GM19467 (cell line): ENCODE measurements around the gene ZBTB11.
A peak's percentile ranks its signal among the peaks of the same experiment; 100 is the strongest.
"Not testable (repeated sequence)": the region's sequence is repeated elsewhere in the genome, so short reads cannot be mapped to it uniquely, and the experiment has no call there.

Experiments used
- ATAC-seq: cut with Tn5 transposase; IDR thresholded peaks from one replicate; pipeline ENCODE4 v1.9.1; 2021; ENCODE audit warnings: mild to moderate bottlenecking, moderate library complexity; ENCODE audit not compliant: unreplicated experiment

The ZBTB11 gene

DNA sequence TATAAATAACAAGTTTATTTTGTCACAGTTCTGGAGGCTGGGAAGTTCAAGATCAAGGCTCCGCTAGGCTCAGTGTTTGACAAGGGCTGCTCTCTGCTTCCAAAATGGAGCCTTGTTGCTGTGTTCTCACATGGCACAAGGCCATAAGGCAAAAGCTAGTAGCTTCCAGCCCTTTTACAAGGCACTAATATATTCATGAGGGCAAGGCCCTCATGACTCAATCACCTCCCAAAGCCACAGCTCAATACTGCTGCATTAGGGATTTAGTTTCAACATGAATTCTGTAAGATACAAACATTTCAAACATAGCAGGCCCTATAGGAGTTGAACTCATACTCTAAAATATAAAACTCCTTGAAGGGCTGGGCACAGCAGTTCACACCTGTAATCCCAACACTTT, 30.2 kb downstream of the ZBTB11 start:
- no peak for ATAC-seq

DNA sequence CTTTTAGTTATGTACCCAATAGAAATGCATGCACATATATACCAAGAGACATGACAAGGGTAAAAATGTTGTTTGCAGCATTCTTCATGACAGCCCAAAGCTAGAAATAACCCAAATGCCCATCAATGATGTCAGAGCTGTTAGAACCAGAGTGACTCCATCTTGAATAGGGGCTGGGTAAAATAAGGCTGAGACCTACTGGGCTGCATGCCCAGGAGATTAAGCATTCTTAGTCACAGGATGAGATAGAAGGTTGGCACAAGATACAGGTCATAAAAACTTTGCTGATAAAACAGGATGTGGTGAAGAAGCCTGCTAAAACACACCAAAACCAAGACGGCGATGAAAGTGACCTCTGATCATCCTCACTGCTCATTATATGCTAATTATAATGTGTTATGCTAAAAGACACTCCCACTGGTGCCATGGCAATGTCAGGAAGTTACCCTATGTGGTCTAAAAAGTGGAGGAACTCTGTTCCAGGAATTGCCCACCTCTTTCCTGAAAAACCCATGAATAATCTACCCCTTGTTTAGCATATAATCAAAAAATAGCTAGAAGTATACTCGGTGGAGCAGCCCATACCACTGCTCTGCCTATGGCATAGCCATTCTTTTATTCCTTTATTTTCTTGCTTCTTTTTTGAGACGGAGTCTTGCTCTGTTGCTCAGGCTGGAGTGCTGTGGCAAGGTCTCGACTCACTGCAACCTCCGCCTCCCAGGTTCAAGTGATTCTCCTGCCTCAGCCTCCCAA, 32.9 kb downstream of the ZBTB11 start:
- no peak for ATAC-seq

DNA sequence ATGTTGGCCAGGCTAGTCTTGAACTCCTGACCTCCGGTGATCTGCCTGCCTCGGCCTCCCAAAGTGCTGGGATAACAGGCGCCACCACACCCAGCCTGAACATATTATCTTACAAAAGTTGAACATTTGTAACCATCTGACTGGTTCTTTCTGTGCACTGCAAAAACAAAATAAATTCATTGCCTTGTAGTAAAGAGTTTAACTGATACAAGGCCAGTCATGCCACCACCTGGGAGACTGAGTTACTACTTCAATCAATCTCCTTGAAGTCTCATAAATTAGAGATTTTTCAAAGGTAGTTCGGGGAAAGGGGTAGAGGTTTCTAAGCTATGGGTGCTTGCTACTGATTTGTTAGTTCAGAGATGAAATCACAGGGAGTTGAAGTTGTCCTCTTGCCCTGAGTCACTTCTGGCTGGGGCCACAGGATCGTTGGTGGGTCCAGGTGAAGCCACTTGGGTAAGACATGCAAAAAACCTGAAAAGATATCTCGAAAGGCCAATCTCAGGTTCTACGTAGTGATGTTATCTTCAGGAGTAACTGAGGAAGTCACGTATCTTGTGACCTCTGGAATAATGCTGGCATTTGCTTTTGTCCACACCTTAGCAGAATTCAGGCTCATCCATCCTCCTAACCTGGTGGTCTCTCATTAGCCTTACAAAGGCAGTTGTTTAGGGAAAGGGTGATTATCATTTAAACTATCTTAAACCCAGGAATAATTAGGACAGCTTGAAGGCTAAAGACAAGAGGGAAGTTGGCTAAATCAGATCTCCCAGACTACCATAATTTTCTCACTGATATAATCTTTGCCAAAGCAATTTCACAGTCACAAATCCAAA, 33.7 kb downstream of the ZBTB11 start:
- no peak for ATAC-seq

DNA sequence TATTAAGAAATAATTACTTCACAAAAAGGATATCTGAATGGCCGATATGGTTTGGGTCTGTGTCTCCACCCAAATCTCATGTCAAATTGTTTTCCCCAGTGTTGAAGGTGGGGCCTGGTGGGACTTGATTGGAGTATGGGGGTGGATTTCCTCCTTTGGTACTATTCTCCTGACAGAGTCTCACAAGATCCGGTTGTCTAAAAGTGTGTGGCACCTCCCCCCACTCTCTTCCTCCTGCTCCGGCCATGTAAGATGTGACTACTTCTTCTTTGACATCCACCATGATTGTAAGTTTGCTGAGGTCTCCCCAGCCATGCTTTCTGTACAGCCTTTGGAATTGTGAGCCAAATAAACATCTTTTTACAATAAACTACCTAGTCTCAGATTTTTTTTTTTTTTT, 34.5 kb downstream of the ZBTB11 start:
- no peak for ATAC-seq

DNA sequence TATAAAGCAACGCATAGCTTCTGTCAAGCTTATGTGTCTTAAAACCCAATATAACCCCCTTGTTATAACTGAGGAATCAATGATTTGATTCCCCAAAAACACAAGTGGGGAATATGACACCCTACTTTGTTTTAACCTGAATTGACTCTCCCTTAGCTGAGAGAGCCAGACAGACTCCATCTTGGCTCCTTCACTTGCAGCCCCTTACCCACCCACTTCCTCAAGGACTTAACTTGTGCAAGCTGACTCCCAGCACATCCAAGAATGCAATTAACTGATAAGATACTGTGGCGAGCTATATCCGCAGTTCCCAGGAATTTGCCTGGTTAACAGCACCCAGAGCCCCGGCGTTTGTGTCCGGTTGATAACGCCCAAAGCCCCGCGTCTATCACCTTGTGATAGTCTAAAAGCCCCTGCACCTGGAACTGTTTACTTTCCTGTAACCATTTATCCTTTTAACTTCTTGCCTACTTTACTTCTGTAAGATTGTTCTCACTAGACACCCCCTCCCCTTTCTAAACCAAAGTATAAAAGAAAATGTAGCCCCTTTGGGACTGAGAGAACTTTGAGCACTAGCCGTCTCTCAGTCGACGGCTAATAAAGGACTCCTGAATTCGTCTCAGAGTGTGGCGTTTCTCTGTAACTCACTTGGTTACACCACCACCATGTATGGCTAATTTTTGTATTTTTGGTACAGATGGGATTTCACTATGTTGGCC, 35.4 kb downstream of the ZBTB11 start:
- not testable (repeated sequence) for ATAC-seq

DNA sequence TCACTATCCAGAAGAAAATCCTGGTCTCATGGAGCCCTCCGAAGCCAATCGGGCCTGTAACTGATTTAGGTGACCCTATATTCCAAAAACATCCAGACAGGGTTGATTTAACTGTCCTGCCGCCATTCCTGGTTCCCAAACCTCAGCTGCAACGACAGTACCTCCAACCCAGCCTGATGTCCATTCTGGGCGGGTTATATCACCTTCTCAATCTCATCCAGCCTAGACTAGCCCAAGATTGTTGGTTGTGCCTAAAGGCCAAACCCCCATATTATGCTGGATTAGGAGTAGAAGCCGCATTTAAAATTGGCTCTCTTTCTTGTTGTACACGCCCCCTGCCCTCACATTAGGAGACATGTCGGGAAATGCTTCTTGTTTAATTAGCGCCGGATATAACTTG, 36.7 kb downstream of the ZBTB11 start:
- ATAC-seq: no peak

DNA sequence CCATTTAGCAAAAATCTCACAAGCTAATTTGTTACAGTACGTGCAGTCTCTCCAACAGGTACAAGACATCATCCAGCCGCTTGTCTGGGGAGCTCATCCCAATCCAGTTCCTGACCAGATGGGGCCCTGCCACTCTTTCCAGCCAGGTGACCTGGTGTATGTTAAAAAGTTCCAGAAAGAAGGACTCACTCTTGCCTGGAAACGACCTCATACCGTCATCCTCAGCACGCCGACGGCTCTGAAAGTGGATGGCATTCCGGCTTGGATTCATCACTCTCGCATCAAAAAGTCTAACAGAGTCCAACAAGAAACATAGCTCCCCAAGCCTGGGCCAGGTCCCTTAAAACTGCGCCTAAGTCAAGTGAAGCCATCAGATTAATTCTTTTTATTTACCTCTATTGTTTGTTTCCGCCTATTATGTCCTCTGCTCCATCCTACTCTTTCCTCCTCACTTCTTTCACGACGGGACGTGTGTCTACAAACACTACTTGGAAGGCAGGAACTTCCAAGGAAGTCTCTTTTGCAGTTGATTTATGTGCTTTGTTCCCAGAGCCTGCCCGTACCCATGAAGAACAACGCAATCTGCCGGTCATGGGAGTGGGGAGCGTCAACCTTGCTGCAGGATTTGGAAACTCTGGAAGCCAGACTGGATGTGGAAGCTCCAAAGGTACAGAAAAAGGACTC, 37.5 kb downstream of the ZBTB11 start:
- ATAC-seq: no peak

GRCh38 chr3:101638261-101638745, 38.6 kb downstream of the ZBTB11 start:
- ATAC-seq: no peak

GRCh38 chr3:101637451-101637850, 39.5 kb downstream of the ZBTB11 start:
- ATAC-seq: no peak

GRCh38 chr3:101635954-101636798, 40.8 kb downstream of the ZBTB11 start:
- ATAC-seq: peak; percentile 71

DNA sequence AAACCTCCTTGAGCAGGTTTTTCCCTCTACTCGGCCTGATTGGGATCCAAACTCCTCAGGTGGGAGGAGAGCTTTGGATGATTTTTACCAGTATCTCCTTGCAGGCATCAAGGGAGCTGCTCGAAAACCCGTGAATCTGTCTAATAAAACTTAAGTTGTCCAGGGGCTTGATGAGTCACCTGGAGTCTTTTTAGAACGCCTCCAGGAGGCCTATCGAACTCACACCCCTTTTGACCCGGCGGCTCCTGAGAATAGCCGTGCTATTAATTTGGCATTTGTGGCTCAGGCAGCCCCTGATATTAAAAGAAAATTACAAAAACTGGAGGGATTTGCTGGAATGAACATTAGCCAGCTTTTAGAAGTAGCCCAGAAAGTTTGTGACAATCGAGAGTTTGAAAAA, 41.6 kb downstream of the ZBTB11 start:
- ATAC-seq: no peak

GRCh38 chr3:101634591-101635196, 42.2 kb downstream of the ZBTB11 start:
- ATAC-seq: no peak

- ATAC-seq: no peak
Observed at GRCh38 chr3:101633186-101633585, 43.7 kb downstream of the ZBTB11 start.

DNA sequence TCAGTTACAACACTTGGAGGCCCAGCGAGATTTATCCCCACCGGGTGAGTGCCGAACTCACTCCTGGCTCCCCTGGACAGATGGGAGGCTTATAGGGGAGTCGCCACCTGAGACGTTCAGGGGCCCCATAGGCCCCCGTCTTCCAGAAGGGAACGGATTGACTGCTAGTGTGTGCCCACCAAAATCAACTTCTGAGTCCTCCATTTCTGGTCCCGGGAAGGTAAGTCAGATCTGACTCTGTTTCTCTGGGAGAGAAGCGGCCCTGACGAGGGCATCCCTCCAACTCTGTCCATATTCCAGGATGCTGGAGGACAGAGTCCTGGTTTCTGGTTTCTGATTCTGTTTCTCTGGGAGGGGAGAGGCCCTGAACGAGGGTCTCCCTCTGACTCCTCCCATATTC, 44.3 kb downstream of the ZBTB11 start:
- no peak for ATAC-seq

DNA sequence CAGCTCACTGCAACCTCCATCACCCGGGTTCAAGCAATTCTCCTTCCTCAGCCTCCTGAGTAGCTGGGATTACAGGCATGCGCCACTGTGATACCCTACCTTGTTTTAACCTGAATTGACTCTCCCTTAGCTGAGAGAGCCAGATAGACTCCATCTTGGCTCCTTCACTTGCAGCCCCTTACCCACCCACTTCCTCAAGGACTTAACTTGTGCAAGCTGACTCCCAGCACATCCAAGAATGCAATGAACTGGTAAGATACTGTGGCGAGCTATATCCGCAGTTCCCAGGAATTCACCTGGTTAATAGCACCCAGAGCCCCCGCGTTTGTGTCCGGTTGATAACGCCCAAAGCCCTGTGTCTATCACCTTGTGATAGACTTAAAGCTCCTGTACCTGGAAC, 45.0 kb downstream of the ZBTB11 start:
- ATAC-seq: not testable (repeated sequence)

GRCh38 chr3:101631098-101631796, 45.7 kb downstream of the ZBTB11 start:
- no peak for ATAC-seq

GRCh38 chr3:101629219-101629618, 47.7 kb downstream of the ZBTB11 start:
- ATAC-seq: no peak

- no peak for ATAC-seq
Observed at GRCh38 chr3:101625879-101626278, 51.1 kb downstream of the ZBTB11 start.

- ATAC-seq: no peak
Observed at GRCh38 chr3:101624857-101625256, 52.1 kb downstream of the ZBTB11 start.
